ENCODE results near the gene UVRAG.
"Not testable (repeated sequence)": the region's sequence is repeated elsewhere in the genome, so short reads cannot be mapped to it uniquely, and the experiment has no call there.

Gene UVRAG

DNA sequence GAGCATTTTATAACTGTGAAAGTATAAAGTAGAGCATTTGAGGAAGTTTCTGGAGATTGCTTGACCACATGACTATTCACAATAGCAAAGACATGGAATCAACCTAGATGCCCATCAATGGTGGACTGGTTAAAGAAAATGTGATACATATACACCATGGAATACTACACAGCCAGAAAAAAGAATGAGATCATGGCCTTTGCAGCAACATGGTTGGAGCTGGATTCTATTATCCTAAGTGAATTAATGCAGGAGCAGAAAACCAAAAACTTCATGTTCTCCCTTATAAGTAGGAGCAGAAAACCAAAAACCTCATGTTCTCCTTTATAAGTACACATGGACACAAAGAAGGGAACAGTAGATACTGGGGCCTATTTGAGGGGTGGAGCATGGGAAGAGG is 30.3 kb downstream of the UVRAG start:
- no peak for DNase-seq (ENCODE audit: low spot score)

DNA sequence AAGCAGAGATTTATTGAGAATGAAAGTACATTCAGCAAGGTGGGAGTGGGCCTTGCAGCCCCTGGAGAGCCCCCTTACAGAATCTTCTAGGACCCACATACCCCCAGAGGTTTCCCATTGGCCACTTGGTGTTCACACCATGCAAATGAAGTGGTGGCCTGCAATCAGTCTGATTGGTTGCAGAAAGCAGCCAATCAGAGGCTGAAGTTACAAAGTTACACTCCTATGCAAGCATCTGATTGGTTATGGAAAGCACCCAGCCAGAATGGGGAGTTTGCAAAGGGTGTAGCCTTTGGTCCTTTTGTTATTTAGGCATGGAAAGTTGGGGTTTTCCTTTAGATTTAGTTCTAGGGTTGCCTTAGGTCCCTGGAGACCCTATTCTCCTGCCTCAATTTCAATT is 34.9 kb downstream of the UVRAG start:
- DNase-seq (ENCODE audit: low spot score): no peak

DNA sequence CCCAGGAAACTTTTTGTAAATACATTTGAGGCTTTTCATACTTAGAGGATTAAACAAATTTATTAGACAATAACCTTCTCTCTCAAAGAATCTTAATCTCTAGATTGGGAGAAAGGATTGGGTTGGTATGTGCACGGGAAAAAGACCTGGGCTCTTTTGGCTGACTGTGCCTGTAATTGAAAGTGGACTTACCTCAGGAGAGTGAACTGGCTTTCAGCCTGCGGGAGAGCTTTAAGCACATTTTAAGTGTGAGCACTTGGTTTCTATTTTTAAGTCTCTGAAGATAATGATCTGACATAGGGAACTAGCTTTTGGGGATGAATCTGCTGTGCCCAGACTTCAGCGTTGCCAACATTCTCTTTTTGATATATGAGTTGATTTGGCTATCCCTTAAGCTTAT is 35.8 kb downstream of the UVRAG start:
- no peak for DNase-seq (ENCODE audit: low spot score)

DNA sequence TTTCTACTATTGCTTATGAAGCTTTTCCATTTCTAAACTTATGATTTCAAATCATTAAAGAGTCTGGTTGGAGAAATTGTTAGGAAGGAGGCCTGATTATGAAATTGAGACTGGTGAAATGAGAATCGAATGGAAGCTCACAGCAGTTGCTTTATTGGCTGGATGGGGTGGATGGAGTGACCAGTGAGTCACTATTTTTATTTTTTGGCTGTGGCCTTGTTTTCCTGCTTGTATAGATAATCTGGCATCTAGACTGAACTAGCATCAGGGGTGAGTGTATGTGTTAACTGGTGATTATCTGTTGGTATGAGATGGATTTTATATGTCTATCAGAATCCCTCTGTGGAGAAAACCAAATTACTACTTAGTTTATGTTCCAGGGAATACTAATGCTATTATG is 36.2 kb downstream of the UVRAG start:
- DNase-seq (ENCODE audit: low spot score): peak; percentile 66

DNA sequence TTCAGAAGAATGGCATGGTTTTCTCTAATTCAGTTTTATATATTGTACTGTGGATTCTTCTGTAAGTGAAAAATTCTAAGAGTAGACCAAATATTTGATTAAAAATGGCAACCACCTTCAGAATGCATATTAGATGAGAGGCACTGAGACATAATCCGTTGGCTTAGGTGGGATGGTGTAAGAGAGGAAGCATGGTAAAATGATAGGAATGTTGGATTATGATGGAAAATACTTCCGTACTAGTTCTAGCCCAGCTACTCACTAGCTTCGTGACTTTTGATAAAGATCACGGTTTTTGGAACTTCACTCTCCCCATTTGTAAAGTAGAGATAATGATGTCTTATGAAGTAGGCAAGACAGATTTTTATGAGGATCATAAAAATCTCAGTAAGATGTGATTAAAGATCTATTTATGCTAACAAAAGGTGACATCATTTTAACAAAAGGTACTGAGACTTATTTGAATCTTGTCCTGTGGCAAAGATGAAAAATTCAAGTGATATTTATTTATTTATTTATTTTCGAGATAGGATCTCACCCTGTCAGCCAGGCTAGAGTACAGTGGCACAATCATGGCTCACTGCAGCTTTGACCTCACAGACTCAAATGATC is 37.5 kb downstream of the UVRAG start:
- no peak for DNase-seq (ENCODE audit: low spot score)

DNA sequence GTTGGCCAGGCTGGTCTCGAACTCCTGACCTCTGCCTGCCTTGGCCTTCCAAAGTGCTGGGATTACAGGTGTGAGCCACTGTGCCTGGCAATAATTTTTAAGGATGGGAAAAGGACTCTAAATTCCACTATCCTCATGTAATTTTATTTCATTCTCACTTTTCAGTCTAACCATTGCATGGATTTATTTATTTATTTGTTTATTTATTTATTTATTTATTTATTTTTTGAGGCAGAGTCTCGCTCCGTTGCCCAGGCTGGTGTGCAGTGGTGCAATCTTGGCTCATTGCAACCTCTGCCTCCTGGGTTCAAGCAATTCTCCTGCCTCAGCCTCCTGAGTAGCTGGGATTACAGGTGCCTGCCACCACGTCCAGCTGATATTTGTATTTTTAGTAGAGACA is 38.6 kb downstream of the UVRAG start:
- DNase-seq (ENCODE audit: low spot score): not testable (repeated sequence)

DNA sequence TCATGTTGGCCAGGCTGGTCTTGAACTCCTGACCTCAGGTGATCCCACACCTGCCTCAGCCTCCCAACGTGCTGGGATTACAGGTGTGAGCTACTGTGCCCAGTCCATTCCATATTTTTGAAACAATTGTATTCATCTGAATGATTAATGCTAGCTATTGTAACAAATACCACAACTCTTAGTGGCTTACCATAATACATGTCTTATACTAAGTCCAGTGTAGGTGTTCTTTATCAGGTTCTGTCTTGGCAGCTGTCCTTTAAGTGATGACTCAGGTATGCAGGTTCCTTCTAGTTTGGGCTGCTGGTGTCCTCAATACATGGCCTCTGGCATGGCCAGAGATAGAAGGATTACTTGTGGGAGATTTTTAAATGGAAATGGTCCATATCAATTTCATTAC is 39.0 kb downstream of the UVRAG start:
- DNase-seq (ENCODE audit: low spot score): no peak

DNA sequence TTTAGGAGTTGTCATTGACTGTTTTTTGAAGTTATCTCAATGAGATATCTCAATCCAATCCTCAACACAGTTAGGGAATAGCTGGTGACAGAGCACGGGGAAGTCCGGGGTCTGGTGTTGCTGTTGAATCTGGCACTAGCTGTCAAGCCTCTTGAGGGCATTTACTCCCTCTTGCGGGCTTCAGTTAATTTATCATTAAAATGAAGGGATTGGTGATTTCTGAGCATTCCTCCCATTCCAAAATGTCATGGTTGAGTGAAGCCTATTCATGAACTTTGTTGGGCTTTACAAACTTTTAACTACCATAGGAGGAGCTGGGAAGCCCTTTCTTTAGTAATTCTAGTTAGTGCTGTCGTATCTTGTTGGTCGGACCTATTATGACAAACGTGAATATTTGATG is 40.2 kb downstream of the UVRAG start:
- DNase-seq (ENCODE audit: low spot score): no peak

DNA sequence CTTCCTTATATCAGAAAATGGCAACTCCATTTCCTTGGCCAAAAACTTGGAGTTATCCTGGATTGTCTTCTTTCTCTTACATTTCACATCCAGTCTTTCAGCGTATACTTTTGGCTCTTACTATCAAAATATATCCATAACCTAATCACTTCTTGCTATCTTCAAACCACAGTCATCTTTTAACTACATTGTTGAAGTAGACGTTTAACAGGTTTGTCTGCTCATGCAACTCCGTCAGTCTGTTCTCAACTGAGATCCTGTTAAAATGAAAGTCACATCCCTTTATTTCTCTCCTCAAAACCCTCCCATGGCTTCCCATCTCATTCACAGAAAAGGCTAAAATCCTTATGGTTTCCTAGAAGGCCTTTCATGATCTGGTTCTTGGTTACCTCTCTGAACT is 41.9 kb downstream of the UVRAG start:
- no peak for DNase-seq (ENCODE audit: low spot score)

DNA sequence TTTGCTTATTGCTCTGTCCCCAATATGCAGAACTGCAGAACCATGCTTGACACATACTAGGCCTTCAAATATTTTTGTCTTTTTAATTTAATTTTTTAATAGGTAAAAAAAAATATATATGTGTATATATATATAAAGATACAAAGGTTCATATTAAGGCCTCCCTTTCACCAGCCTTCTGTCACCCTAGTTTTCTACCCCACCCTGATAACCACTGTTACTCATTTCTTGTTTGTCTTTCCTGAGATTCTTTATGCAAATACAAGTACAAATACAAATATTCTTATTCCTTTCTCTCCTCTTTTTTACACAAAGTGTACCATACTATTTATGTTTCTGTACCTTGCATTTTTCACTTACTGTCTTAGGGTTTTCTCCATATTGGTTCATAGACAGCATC is 43.0 kb downstream of the UVRAG start:
- DNase-seq (ENCODE audit: low spot score): no peak

DNA sequence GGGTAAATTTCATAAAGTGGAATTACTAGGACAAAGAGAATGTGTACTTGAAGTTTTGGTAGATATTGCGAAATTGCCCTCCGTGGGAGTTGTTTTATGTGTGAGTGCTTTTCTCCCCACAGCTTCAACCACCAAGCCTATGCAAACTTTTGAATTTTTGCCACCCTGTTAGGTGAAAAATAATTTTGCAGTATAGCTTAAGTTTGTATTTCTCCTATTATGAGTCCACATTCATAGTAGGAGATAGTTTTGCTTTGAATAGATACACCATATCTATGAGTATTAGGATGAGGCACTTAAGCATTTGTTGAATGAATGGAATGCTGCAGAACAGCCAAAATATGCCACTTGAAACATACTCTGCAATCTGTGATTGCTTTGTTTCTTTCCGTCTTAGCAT is 43.6 kb downstream of the UVRAG start:
- DNase-seq (ENCODE audit: low spot score): peak; percentile 48

DNA sequence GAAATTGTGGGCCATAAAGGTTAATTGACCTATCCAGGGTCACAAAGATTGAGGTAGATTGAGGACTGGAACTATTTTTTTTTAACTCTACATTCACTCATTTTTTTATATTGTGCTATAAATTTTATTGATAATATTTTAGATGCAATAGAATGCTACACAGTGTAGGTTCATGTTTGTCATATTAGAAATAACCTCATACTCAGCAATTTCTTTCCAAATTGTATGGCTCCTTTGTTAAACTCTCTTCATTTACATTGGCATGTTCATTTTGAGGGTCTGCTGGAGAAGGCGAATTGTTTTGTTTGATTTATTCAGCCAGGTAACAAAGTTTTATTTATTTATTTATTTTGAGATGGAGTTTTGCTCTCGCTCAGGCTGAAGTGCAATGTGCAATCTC is 44.6 kb downstream of the UVRAG start:
- no peak for DNase-seq (ENCODE audit: low spot score)

DNA sequence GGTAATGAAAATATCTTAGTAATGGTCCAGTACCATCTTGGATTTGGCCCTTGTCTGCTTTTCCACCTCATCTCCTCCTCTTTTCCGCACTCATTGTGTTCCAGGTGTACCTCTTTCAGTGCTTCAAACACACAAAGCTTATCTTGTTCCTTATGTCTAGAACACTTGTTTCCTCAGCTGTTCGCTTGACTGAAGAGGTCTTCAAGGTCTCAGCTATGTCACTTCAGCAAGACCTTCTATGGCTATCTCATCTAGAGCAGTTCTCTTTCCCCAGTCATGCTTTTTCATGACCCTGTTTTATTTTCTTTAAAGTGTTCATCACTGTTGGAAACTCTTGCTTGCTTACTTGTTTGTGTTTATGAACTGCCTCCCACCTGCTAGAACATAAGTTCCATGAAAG is 47.4 kb downstream of the UVRAG start:
- DNase-seq (ENCODE audit: low spot score): no peak

DNA sequence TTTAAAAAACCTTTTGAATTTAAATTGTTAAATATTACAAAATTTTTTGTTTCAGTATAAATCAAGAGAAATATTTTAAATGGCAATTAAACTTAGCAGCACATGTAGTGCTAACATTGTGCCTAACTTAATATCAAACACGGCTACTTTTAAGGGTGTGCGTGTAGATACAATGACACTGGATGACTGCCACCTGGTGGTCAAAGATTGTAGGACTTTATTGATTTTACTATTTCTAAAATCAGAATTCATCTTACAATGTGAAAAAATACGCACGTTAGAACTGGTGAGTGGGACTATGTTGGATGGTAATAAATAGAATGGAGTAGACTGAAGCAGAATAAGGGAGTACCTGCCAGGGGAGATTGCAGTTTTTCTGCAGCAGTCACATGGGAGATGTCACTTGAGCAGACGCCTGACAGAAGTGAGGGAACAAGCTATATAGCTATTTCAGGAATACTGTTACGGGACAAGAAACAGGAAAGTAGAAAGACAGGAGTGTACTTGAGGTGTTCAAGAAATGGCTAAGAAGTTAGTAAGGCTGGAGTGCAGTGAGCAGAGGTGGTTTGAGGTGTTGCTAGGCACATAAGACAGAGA is 52.9 kb downstream of the UVRAG start:
- DNase-seq (ENCODE audit: low spot score): peak; percentile 69

DNA sequence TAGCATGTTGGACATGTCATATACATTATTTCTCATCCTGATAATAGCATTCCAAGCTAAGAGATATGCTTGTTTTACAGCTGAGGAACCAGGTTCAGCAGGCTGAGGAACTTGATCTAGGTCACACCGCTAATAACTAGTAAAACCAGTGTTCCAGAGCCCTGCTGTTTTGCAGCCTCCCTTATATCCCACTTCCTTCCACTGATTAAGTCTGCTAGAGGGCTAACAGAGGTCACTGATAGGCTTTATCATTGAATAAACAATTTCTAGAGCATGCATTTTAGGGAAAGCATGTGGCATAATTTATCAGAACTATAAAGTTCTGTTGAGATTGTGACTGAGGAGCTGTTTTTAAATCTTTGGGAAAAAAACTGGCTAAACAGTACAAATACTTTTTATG is 54.0 kb downstream of the UVRAG start:
- no peak for DNase-seq (ENCODE audit: low spot score)

DNA sequence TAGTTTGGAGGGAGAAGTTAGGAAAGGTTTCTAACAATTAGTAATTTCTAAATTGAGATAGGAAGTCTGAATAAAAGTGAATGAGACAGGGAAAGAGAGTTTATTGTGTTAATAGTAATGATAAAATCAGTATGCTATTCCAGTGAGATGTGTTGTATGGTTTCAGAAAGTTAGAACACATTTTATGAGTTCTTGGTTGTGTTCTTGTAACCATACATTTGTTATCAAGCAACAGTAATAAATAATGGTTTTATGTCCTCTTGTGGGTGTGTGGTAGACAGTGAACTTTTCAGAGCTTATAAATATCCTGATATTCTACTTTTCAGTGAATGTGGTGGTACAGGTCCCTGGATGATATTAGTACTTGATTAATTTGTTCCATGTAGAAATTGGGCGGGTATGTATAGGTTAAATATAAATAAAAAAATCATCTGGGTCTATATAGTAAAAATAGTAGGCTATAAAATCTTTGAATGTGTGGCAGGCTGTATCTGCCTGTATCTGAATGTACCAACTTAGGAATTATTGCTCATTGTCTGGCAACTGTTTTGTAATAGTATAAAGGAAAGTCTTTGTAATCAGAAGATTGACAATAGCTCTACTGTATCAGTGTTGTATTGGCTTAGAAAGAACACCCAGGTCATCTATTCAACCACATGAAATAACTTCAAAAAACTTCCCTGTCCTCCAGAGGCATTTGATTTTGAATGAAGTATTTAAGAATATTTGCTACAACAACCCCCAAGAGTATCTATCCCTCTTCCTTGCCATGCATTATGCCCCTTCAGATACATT is 54.8 kb downstream of the UVRAG start:
- no peak for DNase-seq (ENCODE audit: low spot score)

DNA sequence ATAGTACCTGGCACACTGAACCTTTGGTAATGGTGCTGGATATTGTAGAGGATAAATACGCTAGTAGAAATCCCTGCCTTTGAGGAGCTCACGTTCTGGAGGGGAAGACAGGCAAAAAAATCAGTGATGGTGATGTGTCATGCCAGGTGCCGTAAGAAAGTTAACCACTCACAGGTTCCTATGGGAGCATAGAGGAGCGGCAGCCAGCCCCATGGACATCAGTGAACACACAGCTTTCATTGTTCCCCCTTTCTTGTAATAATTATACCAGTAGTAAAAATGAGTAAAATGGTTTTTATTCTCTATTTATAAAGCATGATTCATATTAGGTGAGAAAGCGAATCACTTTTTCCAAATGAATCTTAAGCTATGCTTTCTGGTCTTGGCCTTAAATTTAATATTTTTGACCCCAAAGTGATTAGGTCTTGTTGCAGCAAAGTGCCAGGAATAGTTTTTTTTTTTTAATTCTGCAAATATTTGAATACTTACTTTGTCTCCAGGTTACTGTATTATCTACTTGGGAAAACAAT is 57.9 kb downstream of the UVRAG start:
- no peak for DNase-seq (ENCODE audit: low spot score)

DNA sequence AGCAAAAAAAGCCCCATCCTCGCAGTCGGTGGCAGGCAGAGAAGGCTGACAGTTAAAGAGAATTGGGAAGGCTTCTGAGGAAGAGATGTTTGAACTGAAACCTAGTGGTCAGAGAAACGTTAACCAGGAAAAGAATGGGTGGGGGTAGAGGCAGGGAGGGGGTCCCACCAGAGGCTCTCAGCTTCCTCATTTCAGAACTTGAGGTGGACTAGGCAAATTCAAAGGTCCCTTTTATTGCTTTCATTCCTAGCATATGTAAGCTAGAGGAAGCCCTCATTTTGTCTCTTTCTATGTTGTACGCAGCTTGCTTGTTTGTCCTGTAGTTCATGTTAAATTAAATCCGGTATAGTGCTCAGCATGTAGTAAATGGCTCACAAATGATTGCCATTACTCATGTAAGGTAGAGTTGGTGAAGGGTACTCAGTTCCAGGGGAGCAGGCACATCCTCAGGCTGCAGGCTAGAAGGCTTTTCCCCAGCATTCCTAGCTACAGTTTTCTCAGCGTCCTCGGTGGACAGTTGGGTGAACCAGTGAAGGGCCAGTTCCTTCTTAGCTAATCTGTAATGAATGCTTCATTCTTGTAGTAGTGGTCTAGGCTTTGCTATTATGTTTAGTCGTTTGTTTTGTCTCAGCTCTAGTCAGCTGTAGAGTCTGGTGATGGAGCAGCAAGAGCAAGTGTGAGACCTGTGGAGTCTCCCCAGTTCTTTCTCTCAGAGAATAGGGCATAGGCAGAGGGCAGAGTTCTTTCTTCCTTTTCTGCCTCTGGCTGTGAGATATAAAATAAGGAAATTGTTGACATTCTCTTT is 58.6 kb downstream of the UVRAG start:
- no peak for DNase-seq (ENCODE audit: low spot score)

DNA sequence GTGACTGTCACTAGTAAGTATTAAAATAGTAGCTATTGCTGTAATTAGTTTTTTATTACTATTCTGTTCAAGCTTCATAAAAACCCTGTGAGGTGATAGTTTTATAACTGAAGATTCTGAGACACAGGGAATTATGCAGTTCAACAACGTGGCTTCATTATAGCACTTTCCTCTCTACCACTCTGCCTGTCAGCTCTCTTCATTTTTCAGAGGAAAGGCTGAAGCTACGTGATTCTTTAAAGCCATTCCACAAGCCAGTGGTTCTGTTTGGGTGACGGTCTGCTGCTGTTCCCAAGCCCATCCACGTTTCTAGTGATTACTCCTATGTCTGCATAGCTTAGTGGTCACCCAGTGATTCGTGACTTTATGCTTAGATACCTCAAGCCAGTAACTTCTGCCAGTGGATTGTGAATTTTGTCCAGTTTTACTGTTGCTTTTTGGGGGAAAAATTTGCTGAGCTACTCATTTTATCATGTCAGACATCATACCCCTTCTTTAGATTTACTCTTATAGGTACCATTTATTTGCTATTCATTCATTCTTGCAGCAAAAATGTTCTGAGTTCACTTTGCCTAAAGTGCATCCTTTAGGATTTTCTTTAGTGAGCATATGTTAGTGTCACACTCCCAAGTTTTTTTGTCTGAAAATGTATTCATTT is 59.8 kb downstream of the UVRAG start:
- no peak for DNase-seq (ENCODE audit: low spot score)

DNA sequence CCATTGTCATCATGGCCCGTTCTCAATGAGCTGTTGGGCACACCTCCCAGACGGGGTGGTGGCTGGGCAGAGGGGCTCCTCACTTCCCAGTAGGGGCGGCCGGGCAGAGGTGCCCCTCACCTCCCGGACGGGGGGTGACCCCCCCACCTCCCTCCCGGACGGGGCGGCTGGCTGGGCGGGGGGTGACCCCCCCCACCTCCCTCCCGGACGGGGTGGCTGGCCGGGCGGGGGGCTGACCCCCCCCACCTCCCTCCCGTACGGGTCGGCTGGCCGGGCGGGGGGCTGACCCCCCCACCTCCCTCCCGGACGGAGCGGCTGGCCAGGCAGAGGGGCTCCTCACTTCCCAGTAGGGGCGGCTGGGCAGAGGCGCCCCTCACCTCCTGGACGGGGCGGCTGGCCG is 62.3 kb downstream of the UVRAG start:
- DNase-seq (ENCODE audit: low spot score): not testable (repeated sequence)

DNA sequence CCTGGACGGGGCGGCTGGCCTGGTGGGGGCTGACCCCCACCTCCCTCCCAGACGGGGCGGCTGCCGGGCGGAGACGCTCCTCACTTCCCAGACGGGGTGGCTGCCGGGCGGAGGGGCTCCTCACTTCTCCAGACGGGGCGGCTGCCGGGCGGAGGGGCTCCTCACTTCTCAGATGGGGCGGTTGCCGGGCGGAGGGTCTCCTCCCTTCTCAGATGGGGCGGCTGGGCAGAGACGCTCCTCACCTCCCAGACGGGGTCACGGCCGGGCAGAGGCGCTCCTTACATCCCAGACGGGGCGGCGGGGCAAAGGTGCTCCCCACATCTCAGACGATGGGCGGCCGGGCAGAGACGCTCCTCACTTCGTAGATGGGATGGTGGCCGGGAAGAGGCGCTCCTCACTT is 62.9 kb downstream of the UVRAG start:
- not testable (repeated sequence) for DNase-seq (ENCODE audit: low spot score)

DNA sequence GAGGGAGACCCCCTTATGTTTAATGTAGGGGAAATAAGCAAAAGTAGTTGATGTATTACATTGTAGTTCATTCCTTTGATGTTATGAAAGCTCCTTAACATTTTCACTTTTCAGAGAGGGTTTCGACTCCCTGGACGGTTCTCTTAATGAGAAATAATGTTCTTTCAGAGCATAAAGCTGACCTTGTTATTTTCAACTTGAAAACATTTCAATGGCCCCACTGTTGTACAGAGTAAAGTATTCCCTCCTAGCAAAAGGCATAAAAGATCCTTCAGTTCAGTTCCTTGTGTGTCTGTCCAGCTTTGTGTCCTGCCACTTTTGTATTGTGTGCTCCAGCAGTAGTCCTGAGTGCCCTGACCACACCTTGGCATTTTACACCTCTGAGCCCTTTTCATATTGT is 63.9 kb downstream of the UVRAG start:
- DNase-seq (ENCODE audit: low spot score): no peak

Measured in AG08395 (cell line).